HG03095 (cell line): ENCODE measurements around the gene BNIPL.

Experiments used
- ATAC-seq: cut with Tn5 transposase; IDR thresholded peaks from one replicate; pipeline ENCODE4 v1.9.1; 2021; ENCODE audit warnings: moderate library complexity; ENCODE audit not compliant: unreplicated experiment

The BNIPL gene

GRCh38 chr1:151036356-151036755 lies at the start of gene BNIPL:
Gene BNIPL (plus strand): TSS chr1:151036586. CDS start chr1:151036726, 140 bp downstream.
- no peak for ATAC-seq

GRCh38 chr1:150987924-150988323 lies 48.5 kb upstream of the BNIPL start:
- no peak for ATAC-seq

- ATAC-seq: no peak
Observed at GRCh38 chr1:150992626-150993025, 43.8 kb upstream of the BNIPL start.

GRCh38 chr1:150994248-150994647 lies 42.1 kb upstream of the BNIPL start:
- no peak for ATAC-seq

- ATAC-seq: no peak
Observed at GRCh38 chr1:150995460-150995859, 40.9 kb upstream of the BNIPL start.

- ATAC-seq: no peak
Observed at GRCh38 chr1:150995896-150996295, 40.5 kb upstream of the BNIPL start.

- no peak for ATAC-seq
Observed at GRCh38 chr1:150997126-150997872, 39.1 kb upstream of the BNIPL start.

GRCh38 chr1:150997949-150998348 lies 38.4 kb upstream of the BNIPL start:
- ATAC-seq: no peak

GRCh38 chr1:150999051-150999674 lies 37.2 kb upstream of the BNIPL start:
- ATAC-seq: no peak

- no peak for ATAC-seq
Observed at GRCh38 chr1:150999926-151000325, 36.5 kb upstream of the BNIPL start.

GRCh38 chr1:151000408-151000807 lies 36.0 kb upstream of the BNIPL start:
- no peak for ATAC-seq

- ATAC-seq: no peak
Observed at GRCh38 chr1:151001602-151002001, 34.8 kb upstream of the BNIPL start.

GRCh38 chr1:151002051-151002450 lies 34.3 kb upstream of the BNIPL start:
- no peak for ATAC-seq

- ATAC-seq: no peak
Observed at GRCh38 chr1:151002611-151003010, 33.8 kb upstream of the BNIPL start.

GRCh38 chr1:151003180-151003579 lies 33.2 kb upstream of the BNIPL start:
- ATAC-seq: no peak

GRCh38 chr1:151005729-151006319 lies 30.6 kb upstream of the BNIPL start:
- ATAC-seq: no peak

GRCh38 chr1:151006327-151007052 lies 29.9 kb upstream of the BNIPL start, which contains the start of gene MINDY1:
Gene MINDY1 (minus strand): TSS chr1:151006902. CDS start chr1:151002617, 4,285 bp downstream.
- no peak for ATAC-seq

- no peak for ATAC-seq
Observed at GRCh38 chr1:151007853-151008243, 28.5 kb upstream of the BNIPL start.

GRCh38 chr1:151008244-151009205 lies 27.9 kb upstream of the BNIPL start, which contains the start of gene PRUNE1:
Gene PRUNE1 (plus strand): TSS chr1:151008449. CDS start chr1:151008633, 184 bp downstream.
- ATAC-seq: no peak

- ATAC-seq: no peak
Observed at GRCh38 chr1:151009206-151009587, 27.2 kb upstream of the BNIPL start.
